Keratinocyte (primary cell): ENCODE data around the gene HNRNPAB.

ENCODE experiments used
- CTCF ChIP-seq, 3 experiments: IDR thresholded peaks in 1 of 3; conservative IDR thresholded peaks in 1 of 3; optimal IDR thresholded peaks in 1 of 3; 2 replicates in 2 of 3; 3 replicates in 1 of 3; pipeline versions ENCODE3 to v1.5.1; 2011; ENCODE audit warnings: low read length in 3 of 3, mild to moderate bottlenecking in 3 of 3, moderate library complexity in 2 of 3, control low read depth in 1 of 3, inconsistent platforms in 1 of 3; ENCODE audit not compliant: insufficient read depth in 2 of 3; ENCODE audit errors: extremely low read depth in 1 of 3
- EZH2 ChIP-seq: IDR thresholded peaks from one replicate; pipeline ENCODE4 v1.6.1; 2012; ENCODE audit warnings: inconsistent platforms, mild to moderate bottlenecking, low read length, moderate library complexity

GRCh38 chr5:178221282-178221681, 16.9 kb downstream of the HNRNPAB start:
- TF ChIP-seq CTCF (optimal IDR thresholded peaks at IDR 0.05 in 1 of 3, IDR thresholded peaks at IDR 0.05 in 1 of 3, conservative IDR thresholded peaks at IDR 0.05 in 1 of 3; ENCODE audit: extremely low read depth in 1 of 3, insufficient read depth in 2 of 3, low read length in 3 of 3) = no peak
- no peak for TF ChIP-seq EZH2
